GM21825 (cell line): ENCODE results near the gene TDRD12.

Experiments used
- ATAC-seq: cut with Tn5 transposase; IDR thresholded peaks from one replicate; pipeline ENCODE4 v1.9.1; 2021; ENCODE audit warnings: mild to moderate bottlenecking, moderate library complexity; ENCODE audit not compliant: unreplicated experiment

TDRD12 gene

DNA sequence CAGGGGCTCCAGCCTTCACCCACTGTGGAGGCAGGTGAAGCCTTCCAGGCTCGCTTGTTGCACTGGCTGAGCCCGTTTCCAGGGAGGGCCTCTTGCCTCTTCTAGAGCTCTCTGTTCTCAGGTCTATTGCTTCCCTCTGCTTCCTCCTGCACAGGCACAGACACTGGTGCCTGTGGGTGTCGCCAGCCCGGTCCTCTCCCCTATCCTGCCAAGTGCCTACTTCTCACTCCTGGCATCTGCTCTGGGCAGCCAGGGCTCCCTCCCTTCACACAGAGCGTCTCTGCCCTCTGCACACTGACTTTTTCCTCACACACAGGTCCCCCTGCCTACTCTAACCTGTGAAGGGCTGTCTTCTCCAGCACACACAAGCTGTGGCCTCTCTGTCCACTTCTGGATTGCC, 89.7 kb downstream of the TDRD12 start:
- ATAC-seq, result no peak

- no peak for ATAC-seq
Observed at GRCh38 chr19:32809754-32810153, 90.2 kb downstream of the TDRD12 start.

GRCh38 chr19:32810452-32810851, 90.9 kb downstream of the TDRD12 start:
- ATAC-seq, result no peak

- ATAC-seq, result no peak
Observed at GRCh38 chr19:32811151-32811550, 91.6 kb downstream of the TDRD12 start.

GRCh38 chr19:32812036-32812435, 92.5 kb downstream of the TDRD12 start:
- no peak for ATAC-seq

- no peak for ATAC-seq
Observed at GRCh38 chr19:32812571-32812970, 93.0 kb downstream of the TDRD12 start.

DNA sequence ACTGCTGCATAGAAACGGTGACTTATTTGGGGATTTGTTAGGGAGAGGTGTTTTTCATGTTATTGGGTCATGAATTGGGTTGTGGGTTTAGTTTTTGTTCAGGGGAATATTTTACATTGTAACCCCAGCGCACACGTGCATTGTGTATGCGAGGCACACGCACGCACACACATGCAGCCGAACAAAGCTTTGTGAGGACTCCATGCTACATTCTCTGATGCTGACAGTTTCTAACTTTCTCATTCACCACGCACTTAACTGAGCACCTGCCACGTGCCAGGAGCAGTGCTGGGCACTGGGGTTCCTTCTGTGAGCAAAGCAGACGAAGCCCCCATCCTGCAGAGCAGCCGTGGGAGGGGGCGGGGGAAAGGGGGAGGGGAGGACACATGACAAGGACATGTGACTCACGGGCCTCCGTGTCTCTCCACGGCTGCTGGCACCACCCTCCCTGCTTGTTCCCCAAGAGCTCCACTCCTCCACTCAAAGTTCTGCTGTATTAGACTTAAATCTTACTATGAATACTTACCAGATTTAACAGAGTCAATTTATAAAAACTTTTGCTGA, 94.4 kb downstream of the TDRD12 start:
- no peak for ATAC-seq

GRCh38 chr19:32814624-32815023, 95.1 kb downstream of the TDRD12 start:
- ATAC-seq, result no peak

DNA sequence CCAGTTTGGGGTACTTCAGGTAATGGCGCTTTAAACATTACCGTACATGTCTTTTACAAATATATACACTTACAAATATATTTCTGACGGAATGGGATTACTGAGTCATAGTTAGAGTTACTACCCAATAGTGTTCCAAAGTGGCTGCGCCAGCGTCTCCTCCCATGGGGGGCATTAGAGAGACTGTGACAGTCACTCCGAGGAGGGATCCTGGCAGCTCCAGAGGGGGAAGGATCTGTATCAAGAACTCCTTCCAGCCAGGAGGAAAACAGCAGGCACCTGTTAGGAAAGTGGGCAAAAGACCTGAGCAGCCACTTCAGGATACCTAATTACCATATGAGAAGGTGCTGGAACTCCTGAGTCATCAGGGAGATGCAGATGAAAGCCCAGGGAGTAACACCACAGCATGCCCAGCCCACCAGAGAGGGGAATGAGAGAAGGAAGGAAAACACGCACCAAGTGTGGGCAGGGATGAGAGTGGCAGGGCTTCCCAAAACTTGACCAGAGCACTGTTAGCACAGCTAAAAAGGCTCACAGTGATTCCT, 97.1 kb downstream of the TDRD12 start:
- ATAC-seq, result no peak

DNA sequence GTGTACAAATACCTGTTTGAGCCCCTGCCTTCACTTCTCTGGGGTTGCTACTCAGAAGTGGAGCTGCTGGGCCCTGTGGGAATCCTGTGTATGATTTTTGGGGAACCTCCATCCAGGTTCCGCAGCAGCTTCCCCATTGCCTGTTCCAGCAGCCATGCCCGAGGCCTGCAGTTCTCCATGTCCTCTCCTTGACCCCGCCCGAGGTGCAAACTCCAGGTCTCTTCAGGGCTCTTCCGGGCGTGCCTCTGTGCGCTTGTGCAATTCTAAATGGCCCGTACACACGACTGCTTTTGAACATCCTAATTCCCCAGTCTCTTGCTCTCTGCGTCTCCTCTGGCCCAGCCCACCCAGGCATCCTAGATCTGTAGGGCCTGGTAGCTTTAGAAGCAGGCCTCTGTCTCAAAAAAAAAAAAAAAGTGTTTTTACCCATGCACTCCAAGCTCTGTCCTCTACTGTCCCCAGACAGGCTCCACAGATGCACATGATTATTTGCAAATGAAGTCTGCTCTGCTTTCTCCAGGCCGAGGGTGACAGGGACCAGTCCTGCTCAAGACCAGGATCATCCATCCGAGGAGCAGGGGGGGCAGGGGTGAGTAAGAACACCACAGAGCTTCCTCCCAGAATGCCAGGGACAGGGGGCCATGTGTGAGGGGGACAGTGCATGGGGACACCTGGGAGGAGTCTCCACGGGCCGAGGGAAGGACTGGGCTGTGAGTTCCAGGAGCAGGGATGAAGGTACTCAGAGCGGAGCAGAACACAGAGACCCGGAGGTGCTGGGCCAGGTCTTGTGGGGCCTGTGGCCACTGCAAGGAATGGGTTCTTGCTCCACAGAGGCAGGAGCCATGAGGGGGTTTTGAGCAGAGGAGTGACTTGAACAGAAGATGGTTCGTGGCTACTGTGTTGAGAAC, 98.3 kb downstream of the TDRD12 start:
- no peak for ATAC-seq

GRCh38 chr19:32818536-32818935, 99.0 kb downstream of the TDRD12 start:
- ATAC-seq, result no peak

- ATAC-seq, result no peak
Observed at GRCh38 chr19:32819419-32820400, 100.1 kb downstream of the TDRD12 start.

DNA sequence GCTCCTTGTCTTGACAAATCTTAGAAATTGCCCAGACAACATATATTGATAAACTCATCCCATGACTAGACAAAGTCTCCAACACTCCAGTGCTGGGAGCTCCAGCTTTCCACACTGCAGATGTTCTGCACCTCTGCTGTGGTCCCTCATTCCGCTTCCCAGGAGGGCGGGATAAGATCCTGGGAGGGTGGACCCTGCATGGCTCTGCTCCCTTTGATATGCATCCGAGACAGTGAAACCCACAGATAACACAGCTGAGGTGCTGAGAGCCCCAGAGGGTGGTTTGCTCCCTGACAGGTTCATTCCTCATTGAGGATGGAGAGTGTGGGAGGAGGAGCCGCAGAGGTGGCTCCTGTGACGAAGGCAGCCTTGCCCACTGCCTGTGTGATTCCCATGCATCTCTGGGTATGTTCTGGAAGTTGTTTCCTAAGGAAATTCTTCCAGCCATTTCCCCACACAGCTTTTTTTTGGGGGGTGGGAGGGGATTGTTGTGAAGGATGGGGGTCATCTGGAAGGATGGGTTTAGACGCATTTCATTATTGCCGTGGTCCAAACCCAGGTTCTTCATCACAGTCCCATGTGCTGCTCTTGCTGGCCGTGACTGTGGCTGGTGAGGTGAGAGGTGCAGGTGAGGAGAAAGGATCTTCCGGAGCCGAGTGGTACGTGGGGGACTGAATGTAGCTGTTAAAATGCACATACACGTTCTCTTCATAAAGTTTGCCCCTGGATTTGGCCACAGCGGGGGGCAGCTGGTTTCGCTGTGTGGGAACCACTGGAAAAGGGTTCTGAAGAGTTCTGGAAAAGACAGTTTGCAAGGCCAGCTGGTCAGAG, 103.6 kb downstream of the TDRD12 start:
- no peak for ATAC-seq

- no peak for ATAC-seq
Observed at GRCh38 chr19:32823747-32824102, 104.2 kb downstream of the TDRD12 start.

DNA sequence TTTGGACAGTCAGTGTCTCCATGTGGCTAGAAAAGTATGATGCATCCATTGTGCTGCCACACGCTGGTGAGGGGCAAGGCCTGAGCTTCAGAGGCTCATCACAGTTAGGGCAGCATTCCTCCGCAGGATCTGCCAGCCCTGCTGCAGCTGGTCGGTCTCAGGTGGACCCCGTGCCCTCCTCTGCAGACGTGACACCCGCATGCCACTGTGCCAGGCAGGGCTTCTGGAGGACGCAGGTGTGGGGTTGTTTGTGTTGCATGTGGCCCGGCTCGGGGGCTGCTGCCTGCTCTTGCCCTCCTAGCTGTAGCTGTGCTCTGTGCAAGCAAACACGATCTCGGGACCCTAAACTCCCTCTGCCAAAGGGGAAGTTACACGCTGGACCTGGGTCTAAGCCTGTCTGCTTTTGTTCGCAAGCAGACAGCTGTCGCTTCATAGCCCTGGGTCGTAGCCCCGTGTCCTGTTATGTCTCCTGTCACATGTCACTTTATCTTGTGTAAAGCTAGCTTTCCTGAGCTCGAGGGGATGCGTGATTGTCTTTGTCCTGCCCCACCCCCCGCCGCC, 104.7 kb downstream of the TDRD12 start:
- no peak for ATAC-seq

GRCh38 chr19:32824916-32825608, 105.5 kb downstream of the TDRD12 start:
- ATAC-seq, result no peak

GRCh38 chr19:32828139-32828538, 108.6 kb downstream of the TDRD12 start:
- no peak for ATAC-seq

GRCh38 chr19:32828643-32829344, 109.2 kb downstream of the TDRD12 start:
- no peak for ATAC-seq
